GM21717 (cell line): Measurements from ENCODE around the gene CPEB2.
"Not testable (repeated sequence)": the region's sequence is repeated elsewhere in the genome, so short reads cannot be mapped to it uniquely, and the experiment has no call there.

ENCODE experiments used
- ATAC-seq: cut with Tn5 transposase; IDR thresholded peaks from one replicate; pipeline ENCODE4 v1.9.1; 2021; ENCODE audit warnings: mild to moderate bottlenecking, moderate library complexity; ENCODE audit not compliant: unreplicated experiment

CPEB2 gene

GRCh38 chr4:15043226-15043625 is 40.9 kb downstream of the CPEB2 start:
- ATAC-seq = no peak

GRCh38 chr4:15043922-15044321 is 41.6 kb downstream of the CPEB2 start:
- no peak for ATAC-seq

GRCh38 chr4:15054541-15054940 is 52.3 kb downstream of the CPEB2 start:
- ATAC-seq = no peak

- ATAC-seq = no peak
These were observed 57.9 kb downstream of the CPEB2 start for GRCh38 chr4:15060213-15060612.

GRCh38 chr4:15063341-15063740 is 61.1 kb downstream of the CPEB2 start:
- no peak for ATAC-seq

- no peak for ATAC-seq
These were observed 63.2 kb downstream of the CPEB2 start for GRCh38 chr4:15065516-15065915.

GRCh38 chr4:15066140-15066539 is 63.9 kb downstream of the CPEB2 start:
- no peak for ATAC-seq

- no peak for ATAC-seq
These were observed 66.0 kb downstream of the CPEB2 start for GRCh38 chr4:15068298-15068697.

GRCh38 chr4:15075875-15076274 is 73.6 kb downstream of the CPEB2 start:
- no peak for ATAC-seq

- no peak for ATAC-seq
These were observed 75.7 kb downstream of the CPEB2 start for GRCh38 chr4:15077969-15078368.

- no peak for ATAC-seq
These were observed 76.7 kb downstream of the CPEB2 start for GRCh38 chr4:15078682-15079642.

- no peak for ATAC-seq
These were observed 82.5 kb downstream of the CPEB2 start for GRCh38 chr4:15084780-15085179.

- ATAC-seq = not testable (repeated sequence)
These were observed 83.5 kb downstream of the CPEB2 start for GRCh38 chr4:15085762-15086161.

- ATAC-seq = not testable (repeated sequence)
These were observed 84.0 kb downstream of the CPEB2 start for GRCh38 chr4:15086259-15086658.

GRCh38 chr4:15088394-15089035 is 86.2 kb downstream of the CPEB2 start:
- ATAC-seq = no peak

GRCh38 chr4:15089979-15090378 is 87.7 kb downstream of the CPEB2 start:
- no peak for ATAC-seq

GRCh38 chr4:15100380-15100779 is 98.1 kb downstream of the CPEB2 start:
- no peak for ATAC-seq

- no peak for ATAC-seq
These were observed 98.9 kb downstream of the CPEB2 start for GRCh38 chr4:15100994-15101695.

GRCh38 chr4:15104825-15105224 is 102.5 kb downstream of the CPEB2 start:
- no peak for ATAC-seq

GRCh38 chr4:15106399-15106798 is 104.1 kb downstream of the CPEB2 start:
- no peak for ATAC-seq

- ATAC-seq = no peak
These were observed 107.3 kb downstream of the CPEB2 start for GRCh38 chr4:15109600-15109999.
